NCI-H526 treated with DMSO at 0.1 percent for 48 hours (cell line): Measurements from ENCODE around the gene CD82.
"Not testable (repeated sequence)": the region's sequence is repeated elsewhere in the genome, so short reads cannot be mapped to it uniquely, and the experiment has no call there.

ENCODE experiments used
- DNase-seq: peaks from one replicate; lab custom pipeline; 2025; lab: John Stamatoyannopoulos, UW

Gene CD82

GRCh38 chr11:44559940-44560300 is 5.5 kb upstream of the CD82 start:
- not testable (repeated sequence) for DNase-seq

DNA sequence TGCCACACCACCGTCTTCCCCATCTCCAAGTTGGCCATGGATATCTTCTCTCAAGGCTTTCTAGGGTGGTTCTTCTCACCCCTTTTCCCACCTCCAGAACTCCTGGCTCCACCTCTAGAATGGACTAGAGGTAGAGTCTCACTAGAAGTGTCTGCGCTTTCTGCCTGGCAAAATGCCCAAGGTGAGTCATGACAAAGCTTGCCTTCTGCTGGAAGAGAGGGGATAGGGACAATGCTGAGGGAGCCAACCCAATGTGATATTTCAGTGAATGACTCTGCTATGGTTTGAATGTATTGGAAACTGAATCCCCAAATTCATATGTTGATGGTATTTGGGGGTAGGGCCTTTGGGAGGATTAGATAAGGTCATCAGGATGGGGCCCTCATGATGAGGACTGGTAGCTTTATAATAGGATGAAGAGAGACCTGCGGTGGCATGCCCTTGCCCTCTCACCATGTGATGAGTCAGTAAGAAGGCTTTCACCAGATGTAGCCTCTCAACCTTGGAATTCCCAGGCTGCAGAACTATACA is 4.1 kb upstream of the CD82 start:
- DNase-seq, result no peak

GRCh38 chr11:44561964-44562734 is 3.3 kb upstream of the CD82 start:
- DNase-seq, result no peak

DNA sequence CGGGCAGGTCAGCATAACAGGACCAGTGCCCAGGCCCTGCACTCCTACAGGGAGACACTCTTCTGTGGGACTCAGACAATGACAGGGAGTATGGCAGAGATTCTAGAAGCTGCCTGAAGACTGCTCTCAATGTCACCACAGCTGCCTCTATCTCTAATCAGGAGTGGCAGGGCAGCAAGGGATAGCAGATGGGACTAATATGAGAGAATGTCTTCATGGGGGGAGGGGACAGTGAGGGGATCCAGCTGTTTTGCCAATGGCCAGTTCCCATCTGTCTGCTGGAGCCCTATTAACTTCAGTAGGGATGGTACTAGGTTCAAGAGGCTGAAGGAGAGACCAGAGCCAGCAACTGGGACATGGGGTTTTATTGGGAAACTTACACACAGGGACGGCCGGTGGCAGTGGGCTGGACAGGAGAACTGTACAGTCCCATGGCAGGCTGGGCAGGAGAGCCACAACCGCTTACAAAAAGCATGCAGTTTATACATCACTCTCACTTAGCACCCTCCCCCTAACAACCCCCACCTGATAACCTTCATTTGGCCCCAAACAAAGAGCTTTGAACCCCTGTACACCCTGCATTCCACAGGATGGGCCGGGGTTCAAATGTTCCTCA is 2.5 kb upstream of the CD82 start:
- DNase-seq, result no peak

- DNase-seq, result no peak
Observed at GRCh38 chr11:44563711-44564110, 1.8 kb upstream of the CD82 start.

DNA sequence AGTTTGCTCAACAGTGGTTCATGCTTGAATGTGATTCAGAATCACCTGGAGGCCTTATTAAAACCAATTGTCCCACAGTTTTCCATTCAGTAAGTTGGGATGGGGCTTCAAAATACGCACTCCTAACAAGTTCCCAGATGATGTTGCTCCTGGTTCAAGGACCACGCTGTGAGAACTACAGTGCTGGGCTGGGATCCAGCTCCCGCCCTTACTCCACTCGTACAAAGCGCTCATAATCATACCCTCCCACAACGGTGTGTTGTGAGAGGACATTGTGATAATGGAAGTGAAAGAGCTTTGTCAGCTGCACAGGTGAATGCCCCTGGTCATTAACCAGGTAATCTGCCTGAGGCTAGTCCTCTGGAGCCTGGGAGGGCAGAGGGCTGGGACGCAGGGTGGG is 1.3 kb upstream of the CD82 start:
- no peak for DNase-seq

GRCh38 chr11:44564670-44565210 is 723 bp upstream of the CD82 start:
- DNase-seq, result no peak

GRCh38 chr11:44565953-44566949 is 788 bp downstream of the CD82 start:
- DNase-seq, result no peak

GRCh38 chr11:44566952-44567875 is 1.8 kb downstream of the CD82 start:
- DNase-seq, result no peak

- DNase-seq, result no peak
Observed at GRCh38 chr11:44567876-44568256, 2.4 kb downstream of the CD82 start.

GRCh38 chr11:44568331-44568657 is 2.8 kb downstream of the CD82 start:
- DNase-seq, result no peak

GRCh38 chr11:44568658-44569473 is 3.4 kb downstream of the CD82 start:
- no peak for DNase-seq

DNA sequence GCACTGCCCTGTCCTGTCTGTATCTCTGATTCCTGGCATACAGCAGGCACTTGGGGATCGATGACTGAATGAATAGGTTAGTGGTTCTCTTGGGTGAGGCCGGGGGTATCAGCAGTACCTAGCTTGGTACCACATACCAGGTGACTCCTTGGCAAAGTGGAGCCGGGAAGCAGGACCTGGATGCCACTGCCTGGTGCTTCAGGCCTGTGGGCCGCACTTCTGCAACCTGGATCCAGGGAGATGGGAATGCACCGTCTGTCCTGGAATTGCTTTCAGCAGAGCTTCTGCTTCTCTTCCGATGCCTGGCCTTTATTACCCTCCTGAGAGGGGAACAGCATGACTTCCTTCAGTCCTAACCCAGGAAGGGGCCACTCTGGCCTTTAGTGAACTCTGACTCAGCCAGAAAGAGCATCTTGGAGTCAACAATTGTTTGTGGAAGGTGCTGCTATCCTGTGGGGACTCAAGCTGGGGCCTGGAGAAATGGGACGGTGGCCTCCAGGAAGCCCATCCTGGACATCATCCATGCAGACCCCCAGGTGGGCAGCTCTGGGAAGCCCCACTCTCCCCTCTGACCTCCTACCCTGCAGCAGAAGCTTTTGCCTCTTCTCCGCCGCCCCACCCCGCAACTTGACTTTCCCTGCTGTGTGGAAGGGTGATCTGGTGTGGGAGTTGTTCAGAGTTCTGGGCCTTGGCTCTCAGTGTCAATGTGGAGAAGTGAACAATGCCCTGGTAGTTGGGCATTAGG is 5.1 kb downstream of the CD82 start:
- DNase-seq, result no peak

DNA sequence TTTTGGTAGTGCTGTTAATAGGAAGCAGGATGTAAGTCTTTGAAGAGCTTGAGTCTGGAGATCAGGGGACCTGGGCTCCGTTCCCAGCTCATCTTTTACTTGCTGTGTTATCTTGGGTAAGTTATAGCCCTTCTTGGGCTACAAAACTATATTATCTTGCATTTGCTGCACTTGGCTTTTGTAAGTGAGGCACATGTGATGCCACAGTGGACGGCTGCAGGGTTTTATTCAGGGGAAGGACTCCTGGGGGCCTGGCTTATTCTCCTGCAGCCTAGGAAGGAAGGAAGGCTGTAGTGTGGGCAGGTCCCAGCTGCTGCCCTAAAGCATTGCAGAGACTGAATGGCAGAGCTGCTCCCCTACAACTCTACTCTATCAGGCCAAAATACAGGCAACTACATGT is 6.4 kb downstream of the CD82 start:
- DNase-seq, result no peak

DNA sequence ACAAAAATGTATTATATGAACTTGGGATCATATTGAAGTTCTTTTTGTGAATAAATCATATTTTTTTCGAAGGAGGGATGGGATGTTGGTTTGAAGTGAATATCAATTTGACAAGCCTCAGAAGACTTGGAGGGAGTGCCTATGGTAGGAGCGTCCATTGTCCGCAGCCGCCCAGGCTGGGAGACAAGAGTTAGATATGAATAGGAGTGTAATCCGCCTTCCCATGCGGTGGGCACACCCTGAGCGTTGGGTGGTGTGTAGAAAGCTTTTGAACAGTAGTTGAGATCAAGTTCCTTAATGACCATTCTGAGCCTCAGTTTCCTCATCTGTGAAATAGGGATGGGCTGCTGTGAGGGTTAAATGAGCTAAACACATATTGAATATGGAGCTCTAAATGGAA is 7.0 kb downstream of the CD82 start:
- DNase-seq, result no peak

- DNase-seq, result no peak
Observed at GRCh38 chr11:44572884-44573283, 7.4 kb downstream of the CD82 start.

DNA sequence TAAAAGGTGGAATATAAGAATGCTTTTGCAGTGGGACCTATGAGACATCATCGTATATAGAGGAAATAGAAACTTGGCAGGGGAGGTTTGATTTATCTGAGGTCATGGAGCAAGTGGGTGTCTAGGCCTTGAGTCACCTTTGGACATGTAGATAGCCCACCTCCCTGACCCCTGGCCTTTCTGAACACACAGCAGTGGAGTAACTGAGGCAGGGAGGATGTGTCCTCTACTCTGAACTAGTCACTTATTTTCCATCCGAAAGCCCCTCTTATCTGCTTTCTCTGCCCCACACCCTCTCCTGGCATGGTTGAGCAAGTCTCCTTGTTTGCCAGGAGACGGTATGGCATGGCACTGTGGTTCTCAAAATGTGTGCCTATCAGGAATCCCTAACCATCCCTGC is 7.9 kb downstream of the CD82 start:
- DNase-seq, result no peak

DNA sequence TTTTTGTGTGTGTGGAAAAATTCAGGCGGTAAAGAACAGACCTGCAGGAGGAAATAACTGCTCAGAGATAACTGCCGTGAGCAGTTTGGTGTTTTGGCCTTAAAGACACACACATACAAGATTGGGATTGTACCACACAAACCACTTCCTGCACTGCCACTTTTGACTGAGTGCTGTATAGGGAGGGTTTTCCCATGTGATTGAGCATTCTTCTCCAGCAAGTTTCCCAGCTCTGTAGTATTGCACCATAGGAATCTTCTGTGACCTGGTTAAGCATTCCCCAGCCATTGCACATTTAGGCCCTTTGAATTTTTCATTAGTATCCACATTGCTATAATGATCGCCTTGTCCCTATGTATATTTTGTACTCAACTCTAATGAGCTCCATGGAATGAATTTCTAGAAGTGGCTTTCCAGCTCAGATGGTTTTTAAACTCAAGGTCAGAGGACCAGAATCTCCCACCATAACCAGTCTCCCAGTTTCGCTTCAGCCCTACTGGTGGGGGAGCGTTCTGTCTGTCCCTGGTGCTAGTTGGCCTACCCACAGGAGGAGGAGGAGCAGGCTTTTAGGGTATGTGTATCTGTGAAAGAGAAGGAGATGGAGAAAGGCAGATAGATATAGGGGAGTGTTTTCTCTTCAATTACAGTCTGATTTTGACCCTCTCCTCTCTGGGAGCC is 9.3 kb downstream of the CD82 start:
- no peak for DNase-seq

- no peak for DNase-seq
Observed at GRCh38 chr11:44575288-44575672, 9.8 kb downstream of the CD82 start.
